CMK (cell line): ENCODE data around the gene HMBS.
A peak's percentile ranks its signal among the peaks of the same experiment; 100 is the strongest.
"Not testable (repeated sequence)": the region's sequence is repeated elsewhere in the genome, so short reads cannot be mapped to it uniquely, and the experiment has no call there.

Experiments used
- DNase-seq: peaks from one replicate; pipeline ENCODE4 v3.0.0-alpha.2; 2010; ENCODE audit warnings: low read depth

HMBS gene

DNA sequence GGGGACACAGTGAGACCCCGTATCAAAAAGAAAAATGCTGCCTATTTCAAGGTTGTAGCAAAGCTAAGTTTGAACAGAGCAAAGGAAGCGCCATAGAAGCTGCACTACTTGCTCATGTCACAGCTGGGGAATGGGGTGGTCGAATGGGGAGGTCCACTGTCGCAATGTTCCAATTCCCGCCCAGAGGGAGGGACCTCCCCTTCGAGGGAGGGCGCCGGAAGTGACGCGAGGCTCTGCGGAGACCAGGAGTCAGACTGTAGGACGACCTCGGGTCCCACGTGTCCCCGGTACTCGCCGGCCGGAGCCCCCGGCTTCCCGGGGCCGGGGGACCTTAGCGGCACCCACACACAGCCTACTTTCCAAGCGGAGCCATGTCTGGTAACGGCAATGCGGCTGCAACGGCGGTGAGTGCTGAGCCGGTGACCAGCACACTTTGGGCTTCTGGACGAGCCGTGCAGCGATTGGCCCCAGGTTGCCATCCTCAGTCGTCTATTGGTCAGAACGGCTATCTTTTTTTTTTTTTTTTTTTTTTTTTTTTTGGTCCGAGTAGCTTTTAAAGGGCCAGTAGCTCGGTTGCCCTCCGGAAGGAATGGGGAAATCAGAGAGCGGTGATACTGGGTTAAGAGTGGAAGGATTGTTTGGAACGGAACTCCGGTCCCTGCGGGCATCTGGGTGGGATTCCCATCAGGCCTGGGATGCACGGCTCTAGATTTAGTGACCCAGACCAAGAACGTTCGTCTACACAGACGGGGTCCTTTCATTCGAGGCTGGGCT, at the start of gene HMBS:
Gene HMBS (plus strand): TSS at position 219 of the 774 bp plus-strand sequence. CDS start 153 bp downstream, at position 372.
- peak; percentile 92 for DNase-seq

- no peak for DNase-seq
Measured at GRCh38 chr11:119038884-119039283, 45.8 kb upstream of the HMBS start.

- not testable (repeated sequence) for DNase-seq
Measured at GRCh38 chr11:119039471-119039870, 45.2 kb upstream of the HMBS start.

- no peak for DNase-seq
Measured at GRCh38 chr11:119041821-119042514, 42.7 kb upstream of the HMBS start.

DNA sequence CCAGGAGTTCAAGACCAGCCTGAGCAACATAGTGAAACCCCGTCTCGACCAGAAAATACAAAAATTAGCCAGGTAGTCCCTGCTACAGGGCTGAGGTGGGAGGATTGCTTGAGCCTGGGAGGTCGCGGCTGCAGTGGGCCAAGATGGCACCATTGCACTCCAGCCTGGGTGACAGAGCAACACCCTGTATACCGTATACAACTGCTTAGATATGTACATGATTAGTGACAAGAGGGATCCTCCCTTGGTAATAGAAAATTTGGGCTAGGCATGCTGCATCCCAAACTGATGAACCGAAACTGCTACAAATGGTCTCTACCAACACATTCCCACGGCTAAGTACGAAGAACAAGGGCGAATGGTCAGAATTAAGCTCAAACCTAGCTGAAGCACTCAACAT, 41.8 kb upstream of the HMBS start:
- no peak for DNase-seq

DNA sequence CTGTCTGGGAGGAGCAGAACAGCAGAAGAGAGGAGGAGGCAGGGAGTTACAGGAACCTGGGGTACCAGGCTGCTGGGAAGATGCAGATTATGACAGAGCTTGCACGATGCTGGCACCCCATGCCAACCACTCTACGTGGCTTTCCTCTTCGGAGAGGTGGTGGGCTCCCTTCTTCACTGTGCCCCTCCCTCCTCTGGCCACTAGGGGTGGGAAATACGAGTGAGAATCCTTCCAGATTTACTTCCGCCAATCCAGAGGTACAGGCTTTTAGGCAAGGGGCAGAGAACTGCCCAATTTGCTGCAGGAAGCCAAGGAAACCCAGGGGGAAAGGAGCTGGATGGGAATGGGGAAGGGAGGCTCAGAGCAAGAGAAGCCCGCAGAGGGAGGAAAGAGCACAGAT, 40.0 kb upstream of the HMBS start:
- DNase-seq = no peak

DNA sequence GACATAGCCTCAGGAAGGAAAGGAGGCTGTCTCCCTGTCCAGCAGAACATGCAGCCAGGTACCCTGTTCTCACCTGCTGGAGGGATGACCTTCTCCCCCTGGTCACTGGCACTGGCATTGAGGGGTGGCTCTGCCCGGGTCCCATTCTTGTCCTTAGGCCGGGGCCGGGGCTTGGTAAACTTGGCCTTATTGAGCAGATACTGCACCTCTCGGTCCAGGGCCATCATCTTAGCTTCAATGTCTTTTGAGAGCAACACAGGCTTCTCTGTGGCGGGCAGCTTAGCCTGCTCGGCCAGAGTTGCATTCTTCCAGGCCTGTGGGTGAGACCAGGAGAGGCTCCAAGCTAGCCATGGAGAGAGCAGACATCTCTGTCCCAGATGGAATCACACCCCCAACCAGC, 38.2 kb upstream of the HMBS start:
- no peak for DNase-seq

GRCh38 chr11:119047205-119047604, 37.5 kb upstream of the HMBS start:
- no peak for DNase-seq

DNA sequence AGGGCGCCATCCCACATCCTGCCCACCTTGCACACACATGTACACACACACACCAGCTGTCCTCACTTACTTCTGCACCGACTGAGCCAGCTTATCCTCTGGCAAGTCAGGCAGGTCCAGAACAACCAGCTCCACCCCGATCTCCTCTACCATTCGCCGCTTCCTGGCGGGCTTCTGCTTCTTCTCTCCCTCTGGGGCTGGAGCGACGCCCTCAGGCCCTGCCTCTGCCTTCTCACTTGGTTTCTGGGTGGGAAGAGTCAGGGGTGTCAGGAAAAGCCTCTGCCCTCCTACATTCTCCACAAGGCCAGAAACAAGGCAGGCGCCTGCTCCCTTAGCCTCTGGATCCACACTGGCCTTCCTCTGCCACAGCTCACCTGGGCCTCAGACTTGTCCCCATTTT, 36.0 kb upstream of the HMBS start:
- DNase-seq = no peak

DNA sequence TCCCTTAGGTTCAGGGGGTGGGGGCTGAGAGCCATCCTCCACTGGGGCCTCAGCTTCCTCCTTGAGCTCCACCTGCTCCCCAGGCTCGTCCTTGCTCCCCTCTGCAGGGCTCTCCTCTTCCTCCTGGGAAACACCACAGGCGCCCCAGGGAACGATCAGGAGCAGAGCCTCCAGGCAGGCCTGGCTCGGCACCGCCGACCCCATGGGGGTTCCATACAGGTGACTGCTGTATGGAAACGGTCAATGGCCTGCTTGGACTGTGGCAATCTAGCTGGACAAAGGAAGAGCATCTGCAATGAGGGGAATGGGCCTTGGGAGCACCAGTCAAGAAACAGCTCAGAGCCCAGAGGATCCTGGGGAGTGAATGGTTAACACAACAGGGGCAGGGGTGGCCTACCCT, 35.6 kb upstream of the HMBS start:
- no peak for DNase-seq

- no peak for DNase-seq
Measured at GRCh38 chr11:119051440-119052162, 33.1 kb upstream of the HMBS start.

DNA sequence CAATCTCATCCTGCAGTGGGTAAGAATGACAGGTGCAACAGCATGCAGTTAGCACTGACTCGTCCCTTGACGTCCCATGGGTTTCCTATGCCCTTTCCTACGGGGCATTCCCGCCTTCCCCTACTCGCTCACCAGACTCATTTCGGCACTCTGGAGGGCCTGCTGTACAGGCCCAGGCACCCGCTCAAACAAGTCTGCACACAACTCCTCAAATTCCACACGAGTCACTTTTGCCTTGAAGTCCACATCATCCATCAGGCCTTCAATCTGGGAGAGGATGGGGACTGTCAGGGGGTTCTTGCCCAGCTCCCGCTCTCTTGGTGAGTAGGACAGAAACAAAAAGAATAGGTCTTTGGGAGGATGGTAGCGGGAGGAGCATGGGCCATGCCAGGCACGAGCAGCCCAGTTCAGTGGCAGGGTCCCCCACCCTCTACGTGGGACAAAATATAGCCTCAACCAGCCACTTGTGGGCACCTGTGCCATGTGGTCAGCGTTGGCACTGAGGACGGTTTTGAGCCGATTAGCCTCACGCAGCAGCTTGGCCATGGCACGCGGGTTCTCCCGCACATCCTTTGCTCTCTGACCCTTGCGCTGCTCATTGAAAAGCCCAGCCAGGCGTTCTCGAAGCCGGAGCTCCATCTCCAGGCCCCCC, 32.4 kb upstream of the HMBS start:
- no peak for DNase-seq

DNA sequence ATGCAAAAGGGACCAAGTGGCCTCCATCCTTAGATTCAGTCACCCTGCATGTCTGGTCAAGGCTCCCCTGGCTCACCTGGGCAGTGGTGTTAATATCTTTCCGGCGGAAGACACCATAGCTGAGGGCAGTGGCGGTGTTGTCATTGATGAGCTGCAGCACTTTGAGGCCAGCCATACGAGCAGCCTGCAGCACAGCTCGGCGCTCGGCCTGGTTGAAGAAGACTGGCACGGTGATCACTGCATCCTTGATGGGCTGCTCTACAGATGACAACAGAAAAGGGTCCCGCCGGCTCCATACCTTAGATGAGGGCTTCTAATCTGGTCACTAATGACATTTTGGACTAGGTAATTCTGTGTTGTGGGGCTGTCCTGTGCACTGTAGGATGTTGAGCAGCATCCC, 30.3 kb upstream of the HMBS start:
- DNase-seq = no peak

DNA sequence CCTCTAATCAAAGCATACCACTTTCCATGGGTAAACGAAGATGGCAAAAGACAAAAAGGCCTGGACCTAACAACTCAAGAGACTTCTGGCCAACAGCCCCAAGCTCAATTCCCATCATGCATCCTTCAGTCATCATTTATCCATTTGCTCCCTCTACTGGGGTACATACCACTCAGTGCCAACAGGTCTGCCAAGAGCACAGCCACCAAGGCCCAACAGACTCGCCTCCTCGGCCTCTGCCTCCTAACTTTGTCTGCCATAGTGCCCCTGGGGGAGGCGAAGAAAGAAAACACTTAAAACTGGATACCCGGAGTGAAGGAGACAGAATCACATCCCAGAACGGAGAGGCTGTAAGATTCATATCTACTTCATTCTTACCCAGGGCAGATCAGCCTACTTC, 28.8 kb upstream of the HMBS start:
- no peak for DNase-seq

GRCh38 chr11:119056421-119056999, 28.2 kb upstream of the HMBS start:
- DNase-seq = no peak

- peak; percentile 94 for DNase-seq
Measured at GRCh38 chr11:119057000-119057769, 27.5 kb upstream of the HMBS start, which contains the start of gene HYOU1. HYOU1 (minus strand) TSS chr11:119057205; CDS start chr11:119056160, 1,045 bp downstream.

DNA sequence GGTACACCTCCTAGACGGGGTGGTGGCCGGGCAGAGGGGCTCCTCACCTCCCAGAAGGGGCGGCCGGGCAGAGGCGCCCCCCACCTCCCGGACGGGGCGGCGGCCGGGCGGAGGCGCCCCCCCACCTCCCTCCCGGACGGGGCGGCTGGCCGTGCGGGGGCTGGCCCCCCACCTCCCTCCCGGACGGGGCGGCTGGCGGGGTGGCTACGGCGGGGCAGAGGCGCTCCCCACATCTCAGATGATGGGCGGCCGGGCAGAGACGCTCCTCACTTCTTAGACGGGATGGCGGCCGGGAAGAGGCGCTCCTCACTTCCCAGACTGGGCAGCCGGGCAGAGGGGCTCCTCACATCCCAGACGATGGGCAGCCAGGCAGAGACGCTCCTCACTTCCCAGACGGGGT, 25.6 kb upstream of the HMBS start:
- DNase-seq = not testable (repeated sequence)

GRCh38 chr11:119061256-119061655, 23.4 kb upstream of the HMBS start:
- DNase-seq = no peak

- no peak for DNase-seq
Measured at GRCh38 chr11:119062779-119063178, 21.9 kb upstream of the HMBS start.

- no peak for DNase-seq
Measured at GRCh38 chr11:119065369-119065768, 19.3 kb upstream of the HMBS start.
